DOHH2 (cell line): ENCODE measurements around the gene ILKAP.

ENCODE experiments used
- H3F3A ChIP-seq: fragments of 200-600 bp; sonication (generic), shearing (Covaris generic); 2 replicates; pipeline ENCODE4 v1.6.0; 2016; ENCODE audit warnings: antibody characterized with exemption, mild to moderate bottlenecking; ENCODE audit not compliant: control insufficient read depth, insufficient read depth
- H3K27ac ChIP-seq: fragments of 200-600 bp; sonication (generic); 2 replicates; pipeline ENCODE4 v1.5.1; 2014; ENCODE audit warnings: low read depth, mild to moderate bottlenecking, low read length, moderate library complexity
- H3K27me3 ChIP-seq: fragments of 200-600 bp; sonication (generic); 2 replicates; pipeline ENCODE4 v1.6.1; 2014; ENCODE audit warnings: mild to moderate bottlenecking, low read length, mixed read lengths; ENCODE audit not compliant: control insufficient read depth
- H3K36me3 ChIP-seq: fragments of 200-600 bp; sonication (generic); 2 replicates; pipeline ENCODE4 v1.6.1; 2014; ENCODE audit warnings: mild to moderate bottlenecking, low read length, moderate library complexity, mixed read lengths; ENCODE audit not compliant: control insufficient read depth
- H3K4me1 ChIP-seq: fragments of 200-600 bp; sonication (generic); 2 replicates; pipeline ENCODE4 v1.6.1; 2014; ENCODE audit warnings: mild to moderate bottlenecking, low read length, mixed read lengths; ENCODE audit not compliant: control insufficient read depth
- H3K4me2 ChIP-seq: fragments of 200-600 bp; sonication (generic); 2 replicates; pipeline ENCODE4 v1.6.0; 2014; ENCODE audit warnings: mild to moderate bottlenecking, low read length, moderate library complexity
- H3K4me3 ChIP-seq: fragments of 200-600 bp; sonication (generic); 2 replicates; pipeline ENCODE4 v1.5.1; 2014; ENCODE audit warnings: mild to moderate bottlenecking, low read length, mixed read lengths
- H3K79me2 ChIP-seq: fragments of 200-600 bp; sonication (generic); 2 replicates; pipeline ENCODE4 v1.6.1; 2014; ENCODE audit warnings: mild to moderate bottlenecking, low read length, mixed read lengths; ENCODE audit not compliant: control insufficient read depth
- H3K9me2 ChIP-seq: fragments of 200-600 bp; sonication (generic); replicated peaks from 2 replicates; pipeline ENCODE4 v1.6.1; 2014; ENCODE audit warnings: mild to moderate bottlenecking, low read length, mixed read lengths; ENCODE audit not compliant: control insufficient read depth
- H3K9me3 ChIP-seq: fragments of 200-600 bp; sonication (generic); 2 replicates; pipeline ENCODE4 v1.6.1; 2014; ENCODE audit warnings: antibody characterized with exemption, low read length, mixed read lengths; ENCODE audit not compliant: control insufficient read depth, insufficient read depth
- H4K20me1 ChIP-seq: fragments of 200-600 bp; sonication (generic); 2 replicates; pipeline ENCODE4 v1.6.0; 2014; ENCODE audit warnings: low read depth, mild to moderate bottlenecking, antibody characterized with exemption, low read length, moderate library complexity; ENCODE audit not compliant: control insufficient read depth, insufficient read depth
- EZH2phosphoT487 ChIP-seq: fragments of 200-600 bp; sonication (generic); IDR thresholded peaks from 2 replicates; pipeline ENCODE4 v1.6.1; 2017; ENCODE audit warnings: borderline replicate concordance, mild to moderate bottlenecking, antibody characterized with exemption, low read length, moderate library complexity, mixed read lengths
- TF ChIP-seq, protein P1 (sequence below): fragments of 200-600 bp; sonication (generic); IDR thresholded peaks from one replicate; pipeline ENCODE4 v1.5.1; 2014; ENCODE audit warnings: antibody characterized with exemption, mild to moderate bottlenecking, low read depth, low read length; ENCODE audit not compliant: poor library complexity, severe bottlenecking

The ILKAP gene

GRCh38 chr2:238133499-238134392 lies 69.7 kb downstream of the ILKAP start:
- Histone ChIP-seq H3K27ac (no peak overlapping the region), H3K27me3 (no peaks in the 10 kb centered on the region), H3K4me2 (no peak overlapping the region), H3K9me3 (no peaks in the 10 kb centered on the region), H3K4me3 (no peak overlapping the region), H3K9me2 (no peaks in the 10 kb centered on the region), H3K79me2 (no peaks in the 10 kb centered on the region), H3K36me3 (no peaks in the 10 kb centered on the region), H4K20me1 (peaks cover 2% of the 10 kb centered on the region; the same call in 1 of the 2 replicates), H3F3A (no peaks in the 10 kb centered on the region), H3K4me1 (peaks cover 9% of the 10 kb centered on the region)
- TF ChIP-seq EZH2phosphoT487: no peak
- TF ChIP-seq, protein P1, sequence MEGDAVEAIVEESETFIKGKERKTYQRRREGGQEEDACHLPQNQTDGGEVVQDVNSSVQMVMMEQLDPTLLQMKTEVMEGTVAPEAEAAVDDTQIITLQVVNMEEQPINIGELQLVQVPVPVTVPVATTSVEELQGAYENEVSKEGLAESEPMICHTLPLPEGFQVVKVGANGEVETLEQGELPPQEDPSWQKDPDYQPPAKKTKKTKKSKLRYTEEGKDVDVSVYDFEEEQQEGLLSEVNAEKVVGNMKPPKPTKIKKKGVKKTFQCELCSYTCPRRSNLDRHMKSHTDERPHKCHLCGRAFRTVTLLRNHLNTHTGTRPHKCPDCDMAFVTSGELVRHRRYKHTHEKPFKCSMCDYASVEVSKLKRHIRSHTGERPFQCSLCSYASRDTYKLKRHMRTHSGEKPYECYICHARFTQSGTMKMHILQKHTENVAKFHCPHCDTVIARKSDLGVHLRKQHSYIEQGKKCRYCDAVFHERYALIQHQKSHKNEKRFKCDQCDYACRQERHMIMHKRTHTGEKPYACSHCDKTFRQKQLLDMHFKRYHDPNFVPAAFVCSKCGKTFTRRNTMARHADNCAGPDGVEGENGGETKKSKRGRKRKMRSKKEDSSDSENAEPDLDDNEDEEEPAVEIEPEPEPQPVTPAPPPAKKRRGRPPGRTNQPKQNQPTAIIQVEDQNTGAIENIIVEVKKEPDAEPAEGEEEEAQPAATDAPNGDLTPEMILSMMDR: no peak

DNA sequence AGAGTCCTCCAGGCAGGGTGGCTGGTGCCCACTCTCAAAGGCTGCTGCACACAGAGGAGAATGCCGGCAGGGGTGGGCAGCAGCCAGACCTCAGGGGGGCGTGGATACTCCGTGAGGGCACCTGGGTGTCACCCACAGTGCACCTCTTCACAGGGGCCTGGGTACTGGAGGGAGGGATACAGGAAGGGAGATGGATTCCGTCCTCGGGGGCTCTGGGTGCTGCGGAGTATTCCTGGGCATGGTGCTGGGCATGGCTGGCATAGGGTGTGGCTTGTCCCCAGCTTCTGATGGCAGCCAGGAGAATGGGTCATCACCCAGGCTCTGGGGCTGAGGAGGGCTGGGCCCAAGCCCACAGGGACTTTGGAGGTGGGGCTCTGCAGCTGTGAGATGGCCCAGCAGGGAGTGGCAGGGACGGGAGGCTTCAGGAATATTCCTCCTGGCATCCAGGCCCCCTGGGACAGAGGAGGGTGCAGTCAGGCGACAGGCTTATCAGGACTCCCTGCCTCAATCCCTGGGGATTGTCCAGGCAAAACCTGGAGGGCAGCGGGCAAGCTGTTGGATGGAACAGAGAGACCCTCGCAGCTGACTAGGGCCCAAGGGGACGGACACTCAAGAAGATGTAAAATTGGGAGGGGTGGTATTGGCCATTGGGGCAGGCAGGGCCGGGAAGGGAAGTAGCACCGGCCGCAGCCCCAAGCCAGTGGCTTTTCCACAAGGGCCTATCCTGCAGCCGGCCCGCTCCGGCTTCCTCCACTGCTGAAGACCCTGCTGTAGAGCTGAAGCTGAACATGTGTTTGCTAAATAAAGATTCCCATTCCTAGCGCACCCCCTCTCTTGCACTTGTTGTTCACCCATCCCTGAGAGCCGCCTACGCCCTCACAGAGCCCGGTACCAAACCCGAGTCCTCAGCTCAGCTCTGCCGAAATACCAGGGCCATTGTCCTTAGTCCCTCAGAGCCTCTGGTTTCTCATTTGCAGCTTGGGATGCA lies 70.7 kb downstream of the ILKAP start:
- TF ChIP-seq EZH2phosphoT487: no peak
- TF ChIP-seq, protein P1: no peak
- H3K36me3 ChIP-seq: no peaks in the 10 kb centered on the region
- no peaks in the 10 kb centered on the region for H3F3A ChIP-seq
- H3K9me3 ChIP-seq: no peaks in the 10 kb centered on the region
- no peaks in the 10 kb centered on the region for H3K9me2 ChIP-seq
- no peak overlapping the region for H3K27ac ChIP-seq
- no peaks in the 10 kb centered on the region for H3K79me2 ChIP-seq
- no peak overlapping the region for H3K4me3 ChIP-seq
- H3K4me2 ChIP-seq: no peak overlapping the region
- H3K27me3 ChIP-seq: no peaks in the 10 kb centered on the region
- H3K4me1 ChIP-seq: no peaks in the 10 kb centered on the region; the same call in 1 of the 2 replicates
- H4K20me1 ChIP-seq: peaks cover 2% of the 10 kb centered on the region; the same call in 1 of the 2 replicates

DNA sequence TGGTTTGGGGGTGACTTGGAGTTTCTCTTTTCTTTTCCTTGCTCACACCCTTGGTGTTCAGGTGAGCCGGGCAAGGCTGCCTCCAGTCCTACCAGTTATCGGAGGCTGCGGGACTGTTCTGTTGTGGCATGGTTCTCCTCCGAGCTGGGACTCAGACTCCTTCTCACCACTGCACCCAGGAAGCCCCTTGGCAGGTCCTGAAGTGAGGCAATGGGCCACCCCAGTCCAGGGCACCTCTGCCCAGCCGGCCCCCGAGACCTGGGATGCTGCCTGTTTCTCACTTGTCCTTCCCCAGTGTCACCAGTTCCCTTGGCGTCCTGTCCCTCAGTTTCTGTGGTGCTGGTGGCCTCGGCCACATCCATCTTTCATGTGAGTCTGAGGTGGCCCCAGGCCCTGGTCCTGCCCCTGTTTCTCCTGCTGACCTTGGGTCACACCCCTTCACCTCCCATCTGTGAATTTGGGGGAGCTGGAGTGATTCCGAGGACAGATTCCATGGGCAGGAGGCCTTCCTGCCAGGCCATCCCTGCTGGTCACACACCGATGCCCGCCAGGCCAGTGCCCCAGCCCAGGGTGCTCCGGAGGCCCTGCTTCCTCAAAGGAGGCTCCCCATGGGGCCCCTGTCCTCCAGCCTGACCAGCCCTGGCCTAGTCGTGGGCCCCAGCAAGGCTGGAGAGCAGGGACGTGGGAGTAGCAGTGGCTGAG lies 71.6 kb downstream of the ILKAP start:
- no peaks in the 10 kb centered on the region for H3K27me3 ChIP-seq
- H3K9me2 ChIP-seq: no peaks in the 10 kb centered on the region
- peaks cover 2% of the 10 kb centered on the region; the same call in 1 of the 2 replicates for H4K20me1 ChIP-seq
- H3F3A ChIP-seq: no peaks in the 10 kb centered on the region
- H3K36me3 ChIP-seq: no peaks in the 10 kb centered on the region
- no peaks in the 10 kb centered on the region for H3K9me3 ChIP-seq
- H3K4me2 ChIP-seq: no peak overlapping the region
- no peaks in the 10 kb centered on the region for H3K79me2 ChIP-seq
- no peak overlapping the region for H3K4me3 ChIP-seq
- H3K27ac ChIP-seq: no peak overlapping the region
- H3K4me1 ChIP-seq: no peaks in the 10 kb centered on the region
- TF ChIP-seq, protein P1: no peak
- TF ChIP-seq EZH2phosphoT487: no peak
